Stimulated activated memory B cell treated with anti-CD40 and anti-IgM and Interleukin-4, amounts not matched to agents 10 μg/mL and 1 μg/mL and 100 μg/mL, for 72 hours (primary cell): ENCODE results near the gene TFDP1.

ENCODE experiments used
- ATAC-seq: fragments of 150-1000 bp; cut with Tn5 transposase; 2 replicates; pipeline ENCODE4 v1.10.0; 2021
- H3K27ac Mint-ChIP-seq: one replicate; pipeline ENCODE4 v1.8.0; 2022; ENCODE audit warnings: mild to moderate bottlenecking, mixed read lengths
- H3K27me3 Mint-ChIP-seq: one replicate; pipeline ENCODE4 v1.8.0; 2022; ENCODE audit warnings: mixed read lengths
- H3K36me3 Mint-ChIP-seq: one replicate; pipeline ENCODE4 v1.8.0; 2022; ENCODE audit warnings: mixed read lengths
- H3K4me1 Mint-ChIP-seq: one replicate; pipeline ENCODE4 v1.8.0; 2022; ENCODE audit warnings: mixed read lengths
- H3K4me3 Mint-ChIP-seq: one replicate; pipeline ENCODE4 v1.8.0; 2022; ENCODE audit warnings: mild to moderate bottlenecking, moderate library complexity, mixed read lengths
- H3K9me3 Mint-ChIP-seq: one replicate; pipeline ENCODE4 v1.8.0; 2022; ENCODE audit warnings: mixed read lengths

TFDP1 gene

GRCh38 chr13:113595131-113595530, 10.6 kb downstream of the TFDP1 start:
- H3K27me3 Mint-ChIP-seq: no peaks in the 10 kb centered on the region
- H3K4me1 Mint-ChIP-seq: peaks cover 9% of the 10 kb centered on the region
- H3K4me3 Mint-ChIP-seq: no peak overlapping the region
- no peaks in the 10 kb centered on the region for H3K9me3 Mint-ChIP-seq
- no peak overlapping the region for H3K27ac Mint-ChIP-seq
- ATAC-seq: no peak
- H3K36me3 Mint-ChIP-seq: peaks cover 46% of the 10 kb centered on the region

DNA sequence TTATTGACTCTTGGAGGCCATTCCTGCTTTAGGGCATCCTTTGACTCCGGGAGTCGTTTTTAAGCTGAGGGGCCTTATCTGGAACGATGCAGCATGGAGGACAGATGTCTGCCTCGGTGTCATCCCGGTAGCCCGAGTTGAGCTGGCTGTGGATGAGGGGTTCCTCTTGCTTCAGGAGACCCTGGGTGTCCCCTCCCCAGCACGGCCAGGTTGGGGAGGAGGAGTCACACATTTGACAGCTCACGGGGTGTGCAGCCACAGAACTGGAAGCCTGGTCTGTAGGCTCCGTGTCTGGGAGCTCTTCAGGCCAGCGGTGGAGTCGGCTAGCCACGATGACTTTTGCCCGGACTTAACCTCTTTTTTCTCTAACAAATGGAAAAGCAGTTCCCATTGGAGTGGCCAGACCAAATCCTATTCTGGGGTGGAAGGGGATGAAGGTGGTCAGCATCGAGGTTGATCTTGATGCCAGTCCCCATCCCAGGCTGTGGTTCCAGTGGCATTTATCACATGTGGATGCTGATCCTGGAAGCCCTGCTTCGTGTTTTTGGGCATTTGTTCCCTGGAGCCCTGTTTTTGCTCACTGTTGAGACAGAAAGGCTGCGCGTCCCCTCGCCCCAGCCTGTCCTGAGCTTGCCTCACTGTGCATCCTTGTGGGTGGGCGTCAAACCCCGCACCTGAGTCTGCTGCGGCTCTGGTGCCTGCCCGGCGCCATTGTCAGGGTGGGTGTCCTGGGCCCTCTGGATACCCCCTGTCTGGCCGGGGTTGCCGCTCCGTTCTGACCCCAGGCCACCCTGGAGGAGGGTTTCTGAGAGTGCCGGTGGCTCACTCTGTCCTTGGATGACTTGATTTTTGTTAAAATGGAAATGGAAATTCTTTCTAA, 12.0 kb downstream of the TFDP1 start:
- H3K4me3 Mint-ChIP-seq: no peak overlapping the region
- peaks cover 9% of the 10 kb centered on the region for H3K4me1 Mint-ChIP-seq
- H3K27ac Mint-ChIP-seq: no peak overlapping the region
- H3K27me3 Mint-ChIP-seq: no peaks in the 10 kb centered on the region
- no peak for ATAC-seq
- H3K36me3 Mint-ChIP-seq: peaks cover 52% of the 10 kb centered on the region
- no peaks in the 10 kb centered on the region for H3K9me3 Mint-ChIP-seq

DNA sequence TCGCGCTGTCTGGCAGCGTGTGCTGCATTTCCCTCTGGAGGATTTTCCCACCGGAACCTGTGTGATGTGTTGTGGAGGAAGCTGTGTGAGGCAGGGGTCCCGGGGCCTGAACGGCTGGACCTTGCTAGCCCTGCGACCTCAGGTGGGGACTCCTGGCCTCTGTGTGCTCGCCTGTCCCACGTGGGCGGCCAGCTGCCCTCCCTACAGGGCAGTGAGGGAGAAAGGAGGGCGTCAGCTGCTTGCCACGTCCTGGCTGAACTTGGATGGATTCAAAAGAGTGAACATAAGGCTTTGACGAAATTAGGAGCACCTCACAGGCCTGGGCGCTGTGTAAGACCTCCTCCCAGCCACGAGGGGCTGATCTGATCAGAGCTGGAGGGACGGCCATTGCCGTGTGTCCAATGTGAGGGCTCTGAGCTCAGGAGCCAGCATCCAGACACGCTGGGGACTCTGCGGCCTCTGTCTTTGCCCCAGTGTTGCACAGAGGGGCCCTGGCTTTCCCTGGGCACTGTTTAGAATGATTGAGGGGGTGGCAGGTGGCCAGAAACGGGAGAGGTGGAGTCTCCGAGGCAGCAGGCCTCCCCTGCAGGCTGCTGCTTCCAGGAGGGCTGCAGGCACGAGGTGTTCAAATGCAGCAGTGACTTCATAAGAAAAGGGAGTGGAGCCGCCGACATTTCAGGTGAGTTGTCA, 13.0 kb downstream of the TFDP1 start:
- ATAC-seq: no peak
- no peaks in the 10 kb centered on the region for H3K27me3 Mint-ChIP-seq
- peaks cover 53% of the 10 kb centered on the region for H3K36me3 Mint-ChIP-seq

GRCh38 chr13:113598081-113598410, 13.5 kb downstream of the TFDP1 start:
- Mint-ChIP-seq H3K9me3 (no peaks in the 10 kb centered on the region), H3K36me3 (peaks cover 53% of the 10 kb centered on the region), H3K27me3 (no peaks in the 10 kb centered on the region), H3K4me1 (peaks cover 23% of the 10 kb centered on the region), H3K4me3 (no peak overlapping the region), H3K27ac (no peak overlapping the region)
- no peak for ATAC-seq

More for the DNA sequence above, 13.0 kb downstream of the TFDP1 start:
- Mint-ChIP-seq H3K27ac (no peak overlapping the region), H3K4me1 (peaks cover 18% of the 10 kb centered on the region), H3K4me3 (no peak overlapping the region), H3K9me3 (no peaks in the 10 kb centered on the region)

GRCh38 chr13:113598481-113598880, 13.9 kb downstream of the TFDP1 start:
- H3K27ac Mint-ChIP-seq: no peak overlapping the region
- H3K36me3 Mint-ChIP-seq: peaks cover 53% of the 10 kb centered on the region

GRCh38 chr13:113599391-113599790, 14.8 kb downstream of the TFDP1 start:
- H3K36me3 Mint-ChIP-seq: peaks cover 53% of the 10 kb centered on the region
- no peak for ATAC-seq

More at GRCh38 chr13:113598481-113598880, 13.9 kb downstream of the TFDP1 start:
- Mint-ChIP-seq H3K4me1 (peaks cover 26% of the 10 kb centered on the region), H3K4me3 (no peak overlapping the region), H3K27me3 (no peaks in the 10 kb centered on the region), H3K9me3 (no peaks in the 10 kb centered on the region)
- no peak for ATAC-seq

DNA sequence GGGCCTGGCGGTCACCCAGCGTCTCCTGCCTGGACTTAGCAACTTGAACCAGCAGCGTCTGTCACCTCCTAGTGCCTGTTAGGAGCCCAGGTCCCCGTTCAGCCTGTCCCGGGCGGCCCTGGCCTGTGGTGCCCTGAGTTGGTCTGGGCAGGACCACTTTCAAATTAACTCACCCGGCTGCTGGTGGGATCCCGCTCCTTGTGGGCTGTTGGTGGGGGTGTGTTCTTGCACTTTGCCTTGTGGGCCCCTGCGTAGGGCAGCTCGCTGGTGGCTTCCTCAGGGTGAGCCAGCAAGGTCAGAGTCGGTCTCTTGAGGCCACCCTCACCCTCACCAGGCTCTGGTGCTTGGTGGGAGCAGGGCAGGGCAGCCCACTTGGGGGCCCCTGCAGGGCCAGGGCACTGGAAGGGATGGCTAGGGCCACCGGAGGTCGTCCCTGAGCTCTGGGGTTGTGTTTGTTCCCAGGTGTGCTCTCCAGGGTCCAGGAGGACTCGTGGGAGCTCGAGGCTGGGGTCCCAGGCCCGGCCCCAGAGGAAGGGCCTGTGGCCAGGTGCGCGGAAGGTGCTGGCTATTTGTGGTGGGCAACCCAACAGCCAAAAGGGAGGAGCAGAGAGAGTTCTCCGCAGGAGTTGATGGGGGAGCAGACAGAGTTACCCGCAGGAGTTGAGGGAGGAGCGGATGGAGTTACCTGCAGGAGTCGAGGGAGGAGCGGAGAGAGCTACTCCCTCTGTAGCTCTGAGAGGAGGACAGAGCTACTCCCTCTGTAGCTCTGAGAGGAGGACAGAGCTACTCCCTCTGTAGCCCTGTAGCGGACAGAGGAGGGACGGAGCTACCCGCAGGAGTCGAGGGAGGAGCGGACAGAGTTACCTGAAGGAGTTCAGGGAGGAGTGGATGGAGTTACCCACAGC, 16.9 kb downstream of the TFDP1 start:
- no peaks in the 10 kb centered on the region for H3K9me3 Mint-ChIP-seq
- peaks cover 34% of the 10 kb centered on the region for H3K4me1 Mint-ChIP-seq
- no peak overlapping the region for H3K27ac Mint-ChIP-seq
- H3K27me3 Mint-ChIP-seq: no peaks in the 10 kb centered on the region
- peaks cover 55% of the 10 kb centered on the region for H3K36me3 Mint-ChIP-seq
- ATAC-seq: no peak
- H3K4me3 Mint-ChIP-seq: no peak overlapping the region

More at GRCh38 chr13:113599391-113599790, 14.8 kb downstream of the TFDP1 start:
- Mint-ChIP-seq H3K4me1 (peaks cover 26% of the 10 kb centered on the region), H3K4me3 (no peak overlapping the region), H3K27me3 (no peaks in the 10 kb centered on the region), H3K9me3 (no peaks in the 10 kb centered on the region), H3K27ac (no peak overlapping the region)

GRCh38 chr13:113602291-113602988, 17.9 kb downstream of the TFDP1 start:
- no peak for ATAC-seq
- peaks cover 36% of the 10 kb centered on the region for H3K4me1 Mint-ChIP-seq
- peaks cover 52% of the 10 kb centered on the region for H3K36me3 Mint-ChIP-seq
- no peak overlapping the region for H3K4me3 Mint-ChIP-seq
- H3K27me3 Mint-ChIP-seq: no peaks in the 10 kb centered on the region
- H3K27ac Mint-ChIP-seq: no peak overlapping the region
- no peaks in the 10 kb centered on the region for H3K9me3 Mint-ChIP-seq

- Mint-ChIP-seq H3K4me1 (peaks cover 44% of the 10 kb centered on the region), H3K9me3 (no peaks in the 10 kb centered on the region), H3K27me3 (no peaks in the 10 kb centered on the region), H3K4me3 (no peak overlapping the region), H3K36me3 (peaks cover 56% of the 10 kb centered on the region), H3K27ac (no peak overlapping the region)
- ATAC-seq: no peak
These were observed 18.7 kb downstream of the TFDP1 start for GRCh38 chr13:113603116-113603710.

GRCh38 chr13:113604186-113604585, 19.6 kb downstream of the TFDP1 start:
- Mint-ChIP-seq H3K4me3 (no peak overlapping the region), H3K36me3 (peaks cover 57% of the 10 kb centered on the region), H3K27ac (no peak overlapping the region), H3K4me1 (peaks cover 49% of the 10 kb centered on the region), H3K9me3 (no peaks in the 10 kb centered on the region), H3K27me3 (no peaks in the 10 kb centered on the region)
- peak; percentile 52 for ATAC-seq

GRCh38 chr13:113605461-113605860, 20.9 kb downstream of the TFDP1 start:
- no peaks in the 10 kb centered on the region for H3K27me3 Mint-ChIP-seq
- no peak overlapping the region for H3K27ac Mint-ChIP-seq
- no peaks in the 10 kb centered on the region for H3K9me3 Mint-ChIP-seq
- peaks cover 50% of the 10 kb centered on the region for H3K36me3 Mint-ChIP-seq
- H3K4me1 Mint-ChIP-seq: peaks cover 53% of the 10 kb centered on the region
- no peak overlapping the region for H3K4me3 Mint-ChIP-seq
- no peak for ATAC-seq

DNA sequence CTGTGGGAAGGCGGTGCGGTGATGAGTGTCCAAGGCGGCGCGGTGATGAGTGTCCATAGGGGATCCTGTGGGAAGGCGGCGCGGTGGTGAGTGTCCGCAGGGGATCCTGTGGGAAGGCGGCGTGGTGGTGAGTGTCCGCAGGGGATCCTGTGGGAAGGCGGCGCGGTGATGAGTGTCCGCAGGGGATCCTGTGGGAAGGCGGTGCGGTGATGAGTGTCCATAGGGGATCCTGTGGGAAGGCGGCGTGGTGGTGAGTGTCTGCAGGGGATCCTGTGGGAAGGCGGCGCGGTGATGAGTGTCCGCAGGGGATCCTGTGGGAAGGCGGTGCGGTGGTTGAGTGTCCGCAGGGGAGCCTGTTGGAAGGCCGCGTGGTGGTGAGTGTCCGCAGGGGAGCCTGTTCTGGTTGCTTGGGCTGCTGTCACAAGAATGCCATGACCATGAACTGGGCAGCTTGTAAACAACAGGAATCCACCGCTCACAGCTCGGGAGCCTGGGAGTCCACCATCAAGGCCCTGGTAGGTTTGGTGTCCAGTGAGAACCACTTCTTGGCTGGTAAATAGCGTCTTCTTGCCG, 21.4 kb downstream of the TFDP1 start:
- no peak overlapping the region for H3K27ac Mint-ChIP-seq
- no peak for ATAC-seq
- peaks cover 51% of the 10 kb centered on the region for H3K36me3 Mint-ChIP-seq
- no peaks in the 10 kb centered on the region for H3K27me3 Mint-ChIP-seq
- H3K4me3 Mint-ChIP-seq: no peak overlapping the region
- no peaks in the 10 kb centered on the region for H3K9me3 Mint-ChIP-seq
- H3K4me1 Mint-ChIP-seq: peaks cover 55% of the 10 kb centered on the region

GRCh38 chr13:113607056-113607888, 22.7 kb downstream of the TFDP1 start:
- H3K27me3 Mint-ChIP-seq: no peaks in the 10 kb centered on the region
- peaks cover 48% of the 10 kb centered on the region for H3K4me1 Mint-ChIP-seq
- no peaks in the 10 kb centered on the region for H3K9me3 Mint-ChIP-seq
- H3K27ac Mint-ChIP-seq: peak overlapping the region; percentile 55
- peaks cover 55% of the 10 kb centered on the region for H3K36me3 Mint-ChIP-seq
- no peak overlapping the region for H3K4me3 Mint-ChIP-seq
- no peak for ATAC-seq
